ENCODE data around the gene UPK3A.
"Not testable (repeated sequence)": the region's sequence is repeated elsewhere in the genome, so short reads cannot be mapped to it uniquely, and the experiment has no call there.

Gene UPK3A

GRCh38 chr22:45254388-45254787 lies 30.4 kb upstream of the UPK3A start:
- in situ Hi-C loops (cut with HindIII; ENCODE audit: low pct_ligation_motif_present, low sequenced_read_pairs), result no loop called here
- DNase-seq, result no peak
- no peak overlapping the region for H3K4me3 ChIP-seq (ENCODE audit: low read depth, low read length)
- H3K27ac ChIP-seq, result no peak overlapping the region
- no peaks in the 10 kb centered on the region for H3K27me3 ChIP-seq (replicated peaks)
- TF ChIP-seq CTCF (IDR thresholded peaks at IDR 0.05; ENCODE audit: low read depth, low read length, missing control alignments), result no peak
- no peaks in the 10 kb centered on the region for H3K36me3 ChIP-seq (replicated peaks)

GRCh38 chr22:45254789-45255278 lies 29.9 kb upstream of the UPK3A start:
- Histone ChIP-seq H3K4me3 (ENCODE audit: low read depth, low read length) (no peak overlapping the region), H3K36me3 (replicated peaks) (no peaks in the 10 kb centered on the region), H3K27ac (no peak overlapping the region), H3K27me3 (replicated peaks) (no peaks in the 10 kb centered on the region)
- TF ChIP-seq CTCF (IDR thresholded peaks at IDR 0.05; ENCODE audit: low read depth, low read length, missing control alignments), result no peak
- in situ Hi-C loops (cut with HindIII; ENCODE audit: low pct_ligation_motif_present, low sequenced_read_pairs), result no loop called here
- no peak for DNase-seq

GRCh38 chr22:45257941-45258340 lies 26.8 kb upstream of the UPK3A start:
- H3K27ac ChIP-seq; in situ Hi-C loops (cut with HindIII; ENCODE audit: low pct_ligation_motif_present, low sequenced_read_pairs); DNase-seq; H3K36me3 ChIP-seq (replicated peaks); H3K27me3 ChIP-seq (replicated peaks); H3K4me3 ChIP-seq (ENCODE audit: low read depth, low read length): not testable (repeated sequence)

GRCh38 chr22:45259754-45260394 lies 24.9 kb upstream of the UPK3A start:
- Histone ChIP-seq H3K4me3 (ENCODE audit: low read depth, low read length) (no peak overlapping the region), H3K27ac (no peak overlapping the region), H3K27me3 (replicated peaks) (no peaks in the 10 kb centered on the region), H3K36me3 (replicated peaks) (no peaks in the 10 kb centered on the region)
- TF ChIP-seq CTCF (IDR thresholded peaks at IDR 0.05; ENCODE audit: low read depth, low read length, missing control alignments), result no peak
- in situ Hi-C loops (cut with HindIII; ENCODE audit: low pct_ligation_motif_present, low sequenced_read_pairs), result no loop called here
- no peak for DNase-seq

GRCh38 chr22:45260395-45260759 lies 24.4 kb upstream of the UPK3A start:
- DNase-seq; H3K27me3 ChIP-seq (replicated peaks); H3K36me3 ChIP-seq (replicated peaks); H3K27ac ChIP-seq; in situ Hi-C loops (cut with HindIII; ENCODE audit: low pct_ligation_motif_present, low sequenced_read_pairs); H3K4me3 ChIP-seq (ENCODE audit: low read depth, low read length): not testable (repeated sequence)

- DNase-seq, result no peak
- Histone ChIP-seq H3K27me3 (replicated peaks) (no peaks in the 10 kb centered on the region), H3K36me3 (replicated peaks) (no peaks in the 10 kb centered on the region), H3K4me3 (ENCODE audit: low read depth, low read length) (no peak overlapping the region), H3K27ac (no peak overlapping the region)
- no peak for TF ChIP-seq CTCF (IDR thresholded peaks at IDR 0.05; ENCODE audit: low read depth, low read length, missing control alignments)
- in situ Hi-C loops (cut with HindIII; ENCODE audit: low pct_ligation_motif_present, low sequenced_read_pairs), result no loop called here
These were observed 23.2 kb upstream of the UPK3A start for GRCh38 chr22:45261407-45262088.

All from brain microvascular endothelial cell (primary cell).